DOHH2 (cell line): Measurements from ENCODE around the gene LEPR.

Source experiments
- H3F3A ChIP-seq: fragments of 200-600 bp; sonication (generic), shearing (Covaris generic); 2 replicates; pipeline ENCODE4 v1.6.0; 2016; ENCODE audit warnings: antibody characterized with exemption, mild to moderate bottlenecking; ENCODE audit not compliant: control insufficient read depth, insufficient read depth
- H3K27ac ChIP-seq: fragments of 200-600 bp; sonication (generic); 2 replicates; pipeline ENCODE4 v1.5.1; 2014; ENCODE audit warnings: low read depth, mild to moderate bottlenecking, low read length, moderate library complexity
- H3K27me3 ChIP-seq: fragments of 200-600 bp; sonication (generic); 2 replicates; pipeline ENCODE4 v1.6.1; 2014; ENCODE audit warnings: mild to moderate bottlenecking, low read length, mixed read lengths; ENCODE audit not compliant: control insufficient read depth
- H3K36me3 ChIP-seq: fragments of 200-600 bp; sonication (generic); 2 replicates; pipeline ENCODE4 v1.6.1; 2014; ENCODE audit warnings: mild to moderate bottlenecking, low read length, moderate library complexity, mixed read lengths; ENCODE audit not compliant: control insufficient read depth
- H3K4me1 ChIP-seq: fragments of 200-600 bp; sonication (generic); 2 replicates; pipeline ENCODE4 v1.6.1; 2014; ENCODE audit warnings: mild to moderate bottlenecking, low read length, mixed read lengths; ENCODE audit not compliant: control insufficient read depth
- H3K4me2 ChIP-seq: fragments of 200-600 bp; sonication (generic); 2 replicates; pipeline ENCODE4 v1.6.0; 2014; ENCODE audit warnings: mild to moderate bottlenecking, low read length, moderate library complexity
- H3K4me3 ChIP-seq: fragments of 200-600 bp; sonication (generic); 2 replicates; pipeline ENCODE4 v1.5.1; 2014; ENCODE audit warnings: mild to moderate bottlenecking, low read length, mixed read lengths
- H3K79me2 ChIP-seq: fragments of 200-600 bp; sonication (generic); 2 replicates; pipeline ENCODE4 v1.6.1; 2014; ENCODE audit warnings: mild to moderate bottlenecking, low read length, mixed read lengths; ENCODE audit not compliant: control insufficient read depth
- H3K9me2 ChIP-seq: fragments of 200-600 bp; sonication (generic); replicated peaks from 2 replicates; pipeline ENCODE4 v1.6.1; 2014; ENCODE audit warnings: mild to moderate bottlenecking, low read length, mixed read lengths; ENCODE audit not compliant: control insufficient read depth
- H3K9me3 ChIP-seq: fragments of 200-600 bp; sonication (generic); 2 replicates; pipeline ENCODE4 v1.6.1; 2014; ENCODE audit warnings: antibody characterized with exemption, low read length, mixed read lengths; ENCODE audit not compliant: control insufficient read depth, insufficient read depth
- H4K20me1 ChIP-seq: fragments of 200-600 bp; sonication (generic); 2 replicates; pipeline ENCODE4 v1.6.0; 2014; ENCODE audit warnings: low read depth, mild to moderate bottlenecking, antibody characterized with exemption, low read length, moderate library complexity; ENCODE audit not compliant: control insufficient read depth, insufficient read depth
- CTCF ChIP-seq: fragments of 200-600 bp; sonication (generic); IDR thresholded peaks from one replicate; pipeline ENCODE4 v1.5.1; 2014; ENCODE audit warnings: antibody characterized with exemption, mild to moderate bottlenecking, low read depth, low read length; ENCODE audit not compliant: poor library complexity, severe bottlenecking
- EZH2phosphoT487 ChIP-seq: fragments of 200-600 bp; sonication (generic); IDR thresholded peaks from 2 replicates; pipeline ENCODE4 v1.6.1; 2017; ENCODE audit warnings: borderline replicate concordance, mild to moderate bottlenecking, antibody characterized with exemption, low read length, moderate library complexity, mixed read lengths

The LEPR gene

DNA sequence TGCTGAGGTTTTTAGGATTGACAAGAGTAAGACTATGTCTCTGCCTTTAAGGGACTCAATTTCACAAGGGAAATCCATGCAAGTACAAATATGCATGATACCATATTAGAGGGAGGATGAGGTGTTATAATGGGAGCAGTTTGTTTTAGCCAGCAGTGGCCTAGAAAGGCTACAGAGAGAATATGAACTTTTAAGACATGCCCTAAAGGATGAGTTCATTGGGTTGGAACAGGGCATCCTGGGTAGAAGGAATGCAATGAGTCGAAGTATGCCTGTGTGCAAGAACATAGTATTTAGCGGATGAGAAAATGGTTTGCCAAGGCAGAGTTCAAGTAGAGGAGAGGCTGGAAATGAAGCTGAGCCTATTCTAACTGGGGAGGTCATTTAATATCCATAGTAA lies 32.6 kb upstream of the LEPR start:
- Histone ChIP-seq H3F3A (no peaks in the 10 kb centered on the region), H3K27ac (no peak overlapping the region), H3K4me1 (no peaks in the 10 kb centered on the region), H3K9me3 (no peaks in the 10 kb centered on the region), H3K4me2 (no peak overlapping the region), H3K27me3 (no peaks in the 10 kb centered on the region), H4K20me1 (no peaks in the 10 kb centered on the region), H3K9me2 (no peaks in the 10 kb centered on the region), H3K79me2 (no peaks in the 10 kb centered on the region), H3K36me3 (no peaks in the 10 kb centered on the region), H3K4me3 (no peak overlapping the region)
- TF ChIP-seq CTCF: no peak
- no peak for TF ChIP-seq EZH2phosphoT487

- no peak for TF ChIP-seq EZH2phosphoT487
- no peak for TF ChIP-seq CTCF
- no peak overlapping the region for H3K4me2 ChIP-seq
- no peak overlapping the region for H3K4me3 ChIP-seq
Measured at GRCh38 chr1:65388908-65389695, 31.4 kb upstream of the LEPR start.

DNA sequence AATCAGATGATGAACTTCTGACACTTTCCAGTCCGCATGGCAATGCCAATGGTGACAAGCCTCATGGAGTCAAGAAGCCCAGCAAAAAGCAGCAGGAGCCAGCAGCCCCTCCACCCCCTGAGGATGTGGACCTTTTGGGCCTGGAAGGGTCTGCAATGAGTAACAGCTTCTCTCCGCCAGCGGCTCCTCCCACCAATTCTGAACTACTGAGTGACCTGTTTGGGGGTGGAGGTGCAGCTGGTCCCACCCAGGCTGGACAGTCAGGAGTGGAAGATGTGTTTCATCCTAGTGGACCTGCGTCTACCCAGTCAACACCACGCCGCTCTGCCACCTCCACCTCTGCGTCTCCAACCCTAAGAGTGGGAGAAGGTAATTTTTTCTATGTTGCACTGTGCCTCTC lies 28.0 kb upstream of the LEPR start:
- Histone ChIP-seq H3K9me2 (no peaks in the 10 kb centered on the region), H3K36me3 (no peaks in the 10 kb centered on the region), H3K79me2 (no peaks in the 10 kb centered on the region)

More at GRCh38 chr1:65388908-65389695, 31.4 kb upstream of the LEPR start:
- H3K79me2 ChIP-seq: no peaks in the 10 kb centered on the region
- H3F3A ChIP-seq: no peaks in the 10 kb centered on the region
- H3K4me1 ChIP-seq: no peaks in the 10 kb centered on the region
- H4K20me1 ChIP-seq: no peaks in the 10 kb centered on the region
- no peaks in the 10 kb centered on the region for H3K9me2 ChIP-seq
- H3K27ac ChIP-seq: no peak overlapping the region
- H3K27me3 ChIP-seq: no peaks in the 10 kb centered on the region
- H3K9me3 ChIP-seq: no peaks in the 10 kb centered on the region
- H3K36me3 ChIP-seq: no peaks in the 10 kb centered on the region

More for the DNA sequence above, 28.0 kb upstream of the LEPR start:
- no peaks in the 10 kb centered on the region for H3F3A ChIP-seq
- H3K4me3 ChIP-seq: no peak overlapping the region
- no peak for TF ChIP-seq EZH2phosphoT487
- no peak for TF ChIP-seq CTCF
- no peak overlapping the region for H3K4me2 ChIP-seq
- H3K27me3 ChIP-seq: no peaks in the 10 kb centered on the region
- H4K20me1 ChIP-seq: no peaks in the 10 kb centered on the region
- no peaks in the 10 kb centered on the region for H3K9me3 ChIP-seq
- H3K27ac ChIP-seq: no peak overlapping the region
- no peaks in the 10 kb centered on the region for H3K4me1 ChIP-seq
